OCI-LY7 (cell line): ENCODE results near the gene KRTAP2-2.

Experiments used
- CTCF ChIP-seq: fragments of 200-600 bp; sonication (generic); conservative IDR thresholded peaks from 2 replicates; pipeline ENCODE4 v1.5.1; 2014; ENCODE audit warnings: mild to moderate bottlenecking, antibody characterized with exemption, low read length, moderate library complexity, mixed read lengths
- EZH2phosphoT487 ChIP-seq: fragments of 200-600 bp; sonication (generic); IDR thresholded peaks from 2 replicates; pipeline ENCODE4 v1.6.1; 2018; ENCODE audit warnings: low read depth, borderline replicate concordance, mild to moderate bottlenecking, mixed run types, antibody characterized with exemption, low read length, moderate library complexity, mixed read lengths

GRCh38 chr17:41012326-41013120 lies 42.5 kb downstream of the KRTAP2-2 start:
- TF ChIP-seq CTCF (no peak), EZH2phosphoT487 (no peak)
